HEK293T (cell line): Measurements from ENCODE around the gene COL6A5.

Experiments
- CTCF ChIA-PET: fragments of 350-600 bp; formaldehyde crosslinking; extraction: SDS; loops from one replicate; lab custom pipeline; 2021; ENCODE audit warnings: antibody characterized with exemption, inconsistent platforms; lab: Yijun Ruan, JAX
- POLR2A ChIA-PET: fragments of 350-600 bp; formaldehyde crosslinking; extraction: SDS; loops from one replicate; lab custom pipeline; 2020; ENCODE audit warnings: antibody characterized with exemption, inconsistent platforms; lab: Yijun Ruan, JAX
- DNase-seq: peaks from one replicate; pipeline ENCODE4 v3.0.0; 2012; ENCODE audit warnings: mixed read lengths; ENCODE audit errors: extremely low spot score
- ARNT ChIP-seq: fragments of 450-650 bp; IDR thresholded peaks from 2 replicates; pipeline ENCODE4 v1.6.1; 2017; ENCODE audit warnings: mild to moderate bottlenecking
- BHLHE40 ChIP-seq: fragments of 450-650 bp; IDR thresholded peaks from 2 replicates; pipeline ENCODE4 v1.6.1; 2016; ENCODE audit warnings: mild to moderate bottlenecking, moderate library complexity, borderline replicate concordance
- CTBP1 ChIP-seq: fragments of 450-650 bp; IDR thresholded peaks from 2 replicates; pipeline ENCODE4 v1.6.1; 2016; ENCODE audit warnings: borderline replicate concordance
- ELF4 ChIP-seq: fragments of 450-650 bp; IDR thresholded peaks from 2 replicates; pipeline ENCODE4 v1.6.1; 2017; ENCODE audit warnings: antibody characterized with exemption
- FOXA1 ChIP-seq: fragments of 450-650 bp; IDR thresholded peaks from 2 replicates; pipeline ENCODE4 v1.6.1; 2016; ENCODE audit warnings: mild to moderate bottlenecking
- FOXK2 ChIP-seq: fragments of 450-650 bp; IDR thresholded peaks from 2 replicates; pipeline ENCODE4 v1.6.1; 2016; ENCODE audit warnings: mild to moderate bottlenecking
- FOXM1 ChIP-seq: fragments of 450-650 bp; IDR thresholded peaks from 2 replicates; pipeline ENCODE4 v1.6.1; 2017; ENCODE audit warnings: mild to moderate bottlenecking, borderline replicate concordance
- HDGF ChIP-seq: fragments of 450-650 bp; IDR thresholded peaks from 2 replicates; pipeline ENCODE4 v1.6.1; 2017; ENCODE audit warnings: antibody characterized with exemption, borderline replicate concordance
- L3MBTL2 ChIP-seq: fragments of 450-650 bp; conservative IDR thresholded peaks from 2 replicates; pipeline ENCODE4 v1.6.1; 2016; ENCODE audit warnings: mild to moderate bottlenecking
- LEF1 ChIP-seq: fragments of 450-650 bp; IDR thresholded peaks from 2 replicates; pipeline ENCODE4 v1.6.1; 2017; ENCODE audit warnings: mild to moderate bottlenecking, borderline replicate concordance
- NFRKB ChIP-seq: fragments of 450-650 bp; IDR thresholded peaks from 2 replicates; pipeline ENCODE4 v1.6.1; 2016; ENCODE audit warnings: mild to moderate bottlenecking, moderate library complexity
- PKNOX1 ChIP-seq: fragments of 450-650 bp; IDR thresholded peaks from 2 replicates; pipeline ENCODE4 v1.6.1; 2016
- SP1 ChIP-seq: fragments of 450-650 bp; IDR thresholded peaks from 2 replicates; pipeline ENCODE4 v1.6.1; 2017
- SUZ12 ChIP-seq: fragments of 450-650 bp; IDR thresholded peaks from 2 replicates; pipeline ENCODE4 v1.6.1; 2016; ENCODE audit warnings: mild to moderate bottlenecking
- TARDBP ChIP-seq: fragments of 450-650 bp; IDR thresholded peaks from 2 replicates; pipeline ENCODE4 v1.6.1; 2016
- ZNF384 ChIP-seq: fragments of 450-650 bp; IDR thresholded peaks from 2 replicates; pipeline ENCODE4 v1.6.1; 2016

The COL6A5 gene

GRCh38 chr3:130345487-130346079 is at the start of gene COL6A5:
Gene COL6A5, plus strand, starts transcription at chr3:130345672. Its CDS starts 27,967 bp downstream, at chr3:130373639.
- ChIA-PET POLR2A (no interaction called here), CTCF (interaction anchor here (0.6 to 0.9 kb wide), 2 partner anchors 10 to 29 kb away, joined by 3 to 5 read pairs; no protein-coding TSS in a partner anchor)
- DNase-seq, result peak; percentile 32
- no peak for TF ChIP-seq TARDBP
- no peak for TF ChIP-seq ZNF384
- no peak for TF ChIP-seq L3MBTL2
- TF ChIP-seq PKNOX1, result no peak
- TF ChIP-seq CTBP1, result no peak
- TF ChIP-seq NFRKB, result no peak
- TF ChIP-seq FOXK2, result no peak
- no peak for TF ChIP-seq FOXA1
- TF ChIP-seq LEF1, result no peak
- no peak for TF ChIP-seq HDGF
- no peak for TF ChIP-seq ARNT
- no peak for TF ChIP-seq SUZ12

GRCh38 chr3:130299531-130299930 is 45.9 kb upstream of the COL6A5 start:
- ChIA-PET POLR2A (no interaction called here), CTCF (no interaction called here)
- TF ChIP-seq TARDBP (no peak), ELF4 (no peak), NFRKB (no peak)
- no peak for DNase-seq

- TF ChIP-seq SP1, result no peak
- TF ChIP-seq BHLHE40, result no peak
- no peak for TF ChIP-seq ARNT
- CTCF ChIA-PET, result no interaction called here
- no peak for DNase-seq
- POLR2A ChIA-PET, result no interaction called here
Observed at GRCh38 chr3:130300888-130301287, 44.6 kb upstream of the COL6A5 start.

- no peak for DNase-seq
- POLR2A ChIA-PET, result no interaction called here
- no peak for TF ChIP-seq SUZ12
- no peak for TF ChIP-seq FOXA1
- no peak for TF ChIP-seq FOXM1
- TF ChIP-seq ARNT, result no peak
- CTCF ChIA-PET, result interaction anchor here (0.7 kb wide), 1 partner anchor 9 kb away, joined by 3 read pairs; no protein-coding TSS in a partner anchor
Observed at GRCh38 chr3:130310109-130310508, 35.4 kb upstream of the COL6A5 start.

- POLR2A ChIA-PET, result no interaction called here
- TF ChIP-seq L3MBTL2 (no peak), ELF4 (no peak), NFRKB (no peak), FOXA1 (no peak), SUZ12 (no peak), CTBP1 (no peak), BHLHE40 (no peak), SP1 (no peak), TARDBP (no peak)
- CTCF ChIA-PET, result no interaction called here
- DNase-seq, result no peak
Observed at GRCh38 chr3:130312374-130312773, 33.1 kb upstream of the COL6A5 start.

GRCh38 chr3:130316169-130316568 is 29.3 kb upstream of the COL6A5 start:
- TF ChIP-seq FOXA1 (no peak), BHLHE40 (no peak)
- no peak for DNase-seq
- POLR2A ChIA-PET, result no interaction called here
- CTCF ChIA-PET, result interaction anchor here (0.6 kb wide), 1 partner anchor 392 kb away, joined by 4 read pairs; no protein-coding TSS in a partner anchor

GRCh38 chr3:130323503-130323902 is 22.0 kb upstream of the COL6A5 start:
- DNase-seq, result no peak
- CTCF ChIA-PET, result no interaction called here

More at GRCh38 chr3:130323503-130323902, 22.0 kb upstream of the COL6A5 start:
- POLR2A ChIA-PET, result no interaction called here
- no peak for TF ChIP-seq SP1
- no peak for TF ChIP-seq PKNOX1
- TF ChIP-seq ELF4, result no peak
- TF ChIP-seq NFRKB, result no peak
- no peak for TF ChIP-seq TARDBP
- TF ChIP-seq BHLHE40, result no peak
- TF ChIP-seq HDGF, result no peak
- TF ChIP-seq ZNF384, result no peak
- TF ChIP-seq FOXM1, result no peak
- TF ChIP-seq FOXK2, result no peak
- TF ChIP-seq L3MBTL2, result no peak
- TF ChIP-seq CTBP1, result no peak
